GM18907 (cell line): ENCODE data around the gene AGBL4.
"Not testable (repeated sequence)": the region's sequence is repeated elsewhere in the genome, so short reads cannot be mapped to it uniquely, and the experiment has no call there.

Experiments used
- ATAC-seq: cut with Tn5 transposase; IDR thresholded peaks from one replicate; pipeline ENCODE4 v1.9.1; 2021; ENCODE audit warnings: mild to moderate bottlenecking, moderate library complexity; ENCODE audit not compliant: unreplicated experiment

AGBL4 gene

DNA sequence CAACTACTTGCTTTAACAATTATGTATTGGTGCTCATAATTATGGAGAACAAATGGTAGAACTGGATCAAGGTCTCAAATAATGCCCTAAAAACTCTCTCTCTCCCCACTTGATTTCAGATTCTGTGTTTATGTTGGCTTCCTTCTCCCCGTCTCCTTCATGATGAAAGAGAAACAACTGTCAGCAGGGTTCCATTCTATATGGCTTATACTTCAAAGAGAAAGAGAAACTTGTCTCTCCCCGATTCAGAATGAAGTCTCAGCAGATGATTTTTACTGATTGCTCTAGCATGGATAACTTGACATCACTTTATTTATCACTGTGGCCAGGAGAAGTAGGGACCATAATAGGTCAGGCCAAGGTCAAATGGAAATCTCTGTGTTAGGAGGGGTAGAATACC lies 575.6 kb downstream of the AGBL4 start:
- ATAC-seq = no peak

GRCh38 chr1:49436865-49437264 lies 586.9 kb downstream of the AGBL4 start:
- no peak for ATAC-seq

GRCh38 chr1:49435291-49435690 lies 588.5 kb downstream of the AGBL4 start:
- no peak for ATAC-seq

- ATAC-seq = no peak
Observed at GRCh38 chr1:49424782-49425181, 599.0 kb downstream of the AGBL4 start.

GRCh38 chr1:49416758-49417157 lies 607.0 kb downstream of the AGBL4 start:
- no peak for ATAC-seq

DNA sequence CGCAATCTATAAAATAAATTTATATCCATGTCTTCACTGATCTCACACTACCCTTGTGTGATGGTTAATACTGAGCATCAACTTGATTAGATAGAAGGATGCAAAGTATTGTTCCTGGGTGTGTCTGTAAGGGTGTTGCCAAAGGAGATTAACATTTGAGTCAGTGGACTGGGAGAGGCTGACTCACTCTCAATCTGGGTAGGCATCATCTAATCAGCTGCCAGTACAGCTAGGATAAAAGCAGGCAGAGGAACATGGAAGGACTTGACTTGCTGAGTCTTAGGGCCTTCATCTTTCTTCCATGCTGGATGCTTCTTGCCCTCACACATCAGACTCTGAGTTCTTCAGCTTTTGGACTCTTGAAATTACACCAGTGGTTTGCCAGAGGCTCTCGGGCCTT lies 615.4 kb downstream of the AGBL4 start:
- ATAC-seq = no peak

DNA sequence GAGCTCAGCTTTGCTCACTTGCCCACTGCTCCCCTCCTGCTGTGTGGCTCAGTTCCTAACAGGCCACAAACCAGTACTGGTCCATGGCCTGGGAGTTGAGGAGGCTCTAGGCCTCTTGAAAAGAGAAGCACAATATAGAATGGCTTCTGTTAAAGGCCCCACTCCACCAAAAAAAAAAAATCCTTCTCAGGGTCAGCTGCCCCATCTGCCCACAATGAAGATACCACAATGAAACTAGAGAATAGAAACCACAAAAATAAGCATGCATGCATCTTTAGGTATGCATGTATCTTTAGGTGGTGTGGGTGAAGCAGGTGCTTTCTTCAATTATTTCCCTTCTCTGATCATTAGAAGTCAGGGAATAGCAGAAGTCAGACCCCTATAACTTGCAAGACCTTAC lies 626.7 kb downstream of the AGBL4 start:
- ATAC-seq = peak; percentile 47

DNA sequence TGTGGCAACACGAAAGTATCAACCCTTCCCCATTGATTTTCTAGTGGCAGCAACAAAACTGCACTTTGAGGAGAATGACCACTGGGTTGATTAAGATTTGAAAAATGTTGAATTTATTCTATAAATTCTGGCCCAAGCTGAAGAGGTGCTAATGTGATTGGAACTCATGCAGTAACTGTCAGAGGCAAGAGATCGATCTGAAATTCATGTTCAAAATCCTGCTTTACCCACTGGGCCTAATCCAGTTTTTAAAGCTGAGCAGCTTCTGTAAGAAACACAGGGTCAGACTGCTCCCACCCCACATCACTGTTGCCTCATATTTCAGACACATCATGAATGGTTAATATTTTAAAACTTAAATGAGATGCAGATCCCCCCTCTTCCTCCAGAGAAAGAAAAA lies 629.6 kb downstream of the AGBL4 start:
- ATAC-seq = no peak

DNA sequence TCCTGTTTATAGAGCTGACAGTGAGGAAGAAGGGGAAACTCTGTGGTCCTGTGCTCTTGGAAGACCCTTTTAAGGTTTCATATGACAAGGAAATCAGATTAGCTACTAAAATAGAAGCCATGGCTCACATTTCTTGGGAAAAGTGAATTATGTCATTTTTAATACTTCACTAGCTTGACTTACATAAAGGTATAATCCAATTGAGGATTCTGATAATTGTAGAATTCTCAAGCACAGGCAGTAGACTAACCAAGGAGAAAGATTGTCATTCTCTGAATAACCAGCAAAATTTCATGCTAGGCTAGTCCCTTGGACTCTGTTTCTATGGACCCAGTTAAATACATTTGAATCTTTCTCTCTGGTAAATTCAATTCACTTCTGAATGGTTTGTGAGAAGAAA lies 634.1 kb downstream of the AGBL4 start:
- no peak for ATAC-seq

GRCh38 chr1:49364676-49365075 lies 659.1 kb downstream of the AGBL4 start:
- ATAC-seq = no peak

- no peak for ATAC-seq
Observed at GRCh38 chr1:49363628-49364027, 660.1 kb downstream of the AGBL4 start.

DNA sequence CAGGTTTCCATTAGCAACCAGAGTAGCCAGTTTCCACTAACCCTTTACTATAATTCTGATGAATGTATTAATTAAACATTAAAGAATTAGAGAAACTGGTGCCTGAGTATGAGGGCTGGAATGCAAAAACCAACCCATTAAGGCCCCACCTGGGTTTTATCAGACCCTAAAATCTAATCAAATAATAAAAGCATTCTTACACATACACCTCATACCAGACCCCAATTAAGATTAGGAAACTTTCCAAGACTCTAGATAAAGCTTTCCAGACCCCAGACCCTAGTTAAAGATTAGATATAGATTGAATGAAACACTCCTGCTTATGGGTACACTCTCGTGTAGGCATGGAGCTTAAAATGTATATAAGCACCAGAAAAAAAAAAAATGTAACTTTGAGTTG lies 665.7 kb downstream of the AGBL4 start:
- ATAC-seq = no peak

DNA sequence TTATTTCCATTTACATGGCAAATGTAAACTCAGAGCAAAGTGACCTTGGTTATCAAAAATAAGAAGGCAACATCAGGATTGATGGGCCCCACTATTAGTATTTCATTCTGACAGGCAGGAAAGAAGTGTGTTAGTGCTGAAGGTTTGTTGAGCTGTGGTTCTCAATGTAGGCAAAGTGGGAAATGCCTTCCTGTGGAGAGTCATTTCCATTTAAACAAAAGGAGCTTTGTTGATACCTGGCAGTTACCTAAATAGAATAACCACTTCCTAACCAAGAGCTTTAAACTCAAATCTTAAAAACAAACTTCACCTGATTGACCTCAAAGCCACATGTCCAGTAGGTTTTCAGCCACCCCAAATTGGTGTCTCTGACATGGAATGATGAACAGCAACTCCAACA lies 667.2 kb downstream of the AGBL4 start:
- ATAC-seq = no peak

DNA sequence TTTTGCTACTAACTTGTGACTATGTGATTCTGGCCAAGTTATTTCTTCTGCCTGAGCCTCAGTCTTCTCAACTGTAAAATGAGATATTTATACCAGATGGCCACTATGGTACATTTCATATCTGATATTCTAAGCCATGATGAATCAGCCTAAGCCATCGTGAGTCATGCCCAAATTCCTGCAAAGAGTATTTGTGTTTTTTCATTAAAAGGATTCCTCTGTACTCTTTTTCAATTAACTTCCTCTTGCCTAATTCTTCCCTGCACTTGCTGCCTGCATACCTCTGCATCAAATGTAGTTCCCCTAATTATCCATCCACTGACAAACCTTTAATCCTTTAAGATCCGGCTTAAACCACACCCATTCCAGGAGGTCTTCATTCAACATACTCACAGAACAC lies 672.0 kb downstream of the AGBL4 start:
- ATAC-seq = no peak

GRCh38 chr1:49346767-49347349 lies 676.9 kb downstream of the AGBL4 start:
- no peak for ATAC-seq

DNA sequence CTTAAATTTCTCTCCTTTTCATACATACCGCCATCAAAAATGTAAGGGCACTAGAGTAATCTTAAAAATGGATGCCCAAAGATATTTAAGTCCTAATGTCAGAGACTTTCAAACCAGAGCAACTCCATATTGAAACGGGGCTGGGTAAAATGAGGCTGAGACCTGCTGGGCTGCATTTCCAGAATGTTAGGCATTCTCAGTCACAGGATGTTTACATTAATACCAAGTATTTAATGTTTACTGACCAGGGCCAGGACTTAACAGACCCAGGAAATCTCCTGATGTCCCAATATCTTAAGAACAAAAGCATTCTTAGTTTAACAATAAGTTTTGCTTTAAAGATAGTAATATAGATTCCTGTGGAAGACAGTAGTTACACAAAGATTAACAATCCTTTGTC lies 683.2 kb downstream of the AGBL4 start:
- no peak for ATAC-seq

DNA sequence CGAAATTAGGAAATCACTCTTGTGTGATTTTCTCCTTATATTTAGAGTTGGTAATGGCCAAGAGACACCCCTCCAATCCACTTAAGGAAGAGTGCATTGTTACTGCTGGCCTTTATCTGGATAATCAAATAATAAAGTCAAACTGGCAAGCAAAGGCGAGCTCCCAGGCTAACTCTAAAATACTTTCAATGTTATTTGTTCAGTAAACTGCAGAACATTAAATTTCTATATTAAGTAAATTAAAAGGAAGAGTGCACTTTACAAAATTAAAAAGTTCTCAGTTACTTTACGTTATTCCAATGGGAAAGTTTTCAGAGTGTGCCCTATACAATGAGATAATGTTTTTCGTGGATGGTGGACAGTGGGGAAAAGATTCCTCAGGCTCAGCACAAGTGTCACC lies 684.7 kb downstream of the AGBL4 start:
- no peak for ATAC-seq

DNA sequence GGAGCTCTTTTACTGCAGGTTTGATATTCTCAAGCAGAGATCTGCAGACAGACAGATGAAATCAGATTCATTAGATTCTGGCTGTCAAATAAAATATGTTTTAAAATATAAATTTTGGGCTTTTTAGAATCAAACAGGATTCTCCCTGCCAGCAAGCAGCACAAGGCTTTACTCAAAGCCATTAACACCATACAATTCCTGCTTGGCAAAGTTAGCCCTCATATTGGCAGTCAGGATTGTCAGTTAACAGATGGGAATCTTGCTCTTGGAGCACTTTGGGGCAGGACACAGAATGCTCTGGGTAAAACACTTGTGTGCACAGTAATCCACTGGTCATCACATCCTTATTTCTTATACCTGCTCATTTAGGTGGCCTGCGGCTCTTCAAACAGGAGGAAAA lies 686.5 kb downstream of the AGBL4 start:
- no peak for ATAC-seq

DNA sequence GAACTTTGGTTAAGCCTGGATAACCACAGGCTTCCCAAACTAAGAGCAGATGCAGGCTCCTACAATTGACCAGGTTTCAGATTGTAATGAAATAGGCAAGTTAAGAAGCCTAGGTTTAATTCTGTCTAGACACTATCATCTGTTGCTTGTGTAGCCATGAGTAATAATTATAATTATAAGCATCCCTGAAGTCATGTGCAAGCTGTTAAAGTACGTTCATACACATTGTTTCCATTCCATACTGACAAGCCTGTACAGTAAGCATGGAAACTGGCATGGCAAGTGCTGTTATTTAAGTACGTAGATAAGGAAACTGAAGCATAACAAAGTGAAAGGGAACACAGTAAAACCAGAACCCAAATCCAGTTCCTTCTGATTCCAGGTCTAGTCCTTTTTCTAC lies 689.8 kb downstream of the AGBL4 start:
- no peak for ATAC-seq

DNA sequence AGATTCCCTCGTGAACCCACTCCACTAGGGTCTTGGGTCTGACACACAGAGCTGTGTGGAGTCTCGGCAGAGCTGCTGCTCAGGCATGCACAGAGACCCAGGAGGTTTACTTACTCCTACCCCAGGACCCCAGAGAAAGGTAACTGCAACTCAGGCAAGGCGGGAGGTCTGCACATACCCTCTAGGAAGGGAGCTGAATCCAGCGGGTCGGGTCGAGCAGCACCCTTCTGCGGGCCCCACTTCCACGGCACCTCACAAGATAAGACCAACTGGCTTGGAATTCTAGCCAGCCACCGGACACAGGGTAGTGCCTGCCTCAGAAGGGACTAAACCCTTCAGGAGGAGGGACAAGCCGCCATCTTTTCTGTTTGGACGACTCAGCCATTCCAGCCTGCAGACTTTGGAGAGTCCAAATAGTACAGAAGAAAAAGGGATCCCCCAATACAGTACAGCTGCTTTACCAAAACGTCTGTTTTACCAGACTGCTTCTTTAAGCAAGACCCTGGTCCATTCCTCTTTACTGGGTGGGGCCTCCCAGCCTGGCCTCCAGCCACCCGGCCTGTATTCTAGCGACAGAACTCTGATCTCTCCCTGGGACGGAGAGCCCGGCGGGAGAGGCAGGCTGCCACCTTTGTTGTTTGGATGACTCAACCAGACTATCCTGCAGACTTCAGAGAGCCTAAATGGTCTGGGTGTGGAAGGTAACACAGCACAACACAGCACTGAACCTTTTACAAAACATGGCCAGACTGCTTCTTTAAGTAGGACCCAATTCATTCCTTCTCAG lies 692.5 kb downstream of the AGBL4 start:
- no peak for ATAC-seq

- no peak for ATAC-seq
Observed at GRCh38 chr1:49323925-49324540, 699.7 kb downstream of the AGBL4 start.

- not testable (repeated sequence) for ATAC-seq
Observed at GRCh38 chr1:49320493-49320892, 703.3 kb downstream of the AGBL4 start.
